NCI-H128 (cell line): ENCODE measurements around the gene EIF3A.

Experiments used
- DNase-seq: peaks from one replicate; lab custom pipeline; 2025; ENCODE audit not compliant: unreplicated experiment; lab: John Stamatoyannopoulos, UW

Gene EIF3A

GRCh38 chr10:119006451-119007210 lies 74.0 kb downstream of the EIF3A start:
- no peak for DNase-seq

GRCh38 chr10:119005362-119006043 lies 75.1 kb downstream of the EIF3A start:
- no peak for DNase-seq

GRCh38 chr10:119003572-119004289 lies 76.9 kb downstream of the EIF3A start:
- DNase-seq = no peak

GRCh38 chr10:119001717-119002500 lies 78.7 kb downstream of the EIF3A start:
- DNase-seq = no peak

- DNase-seq = no peak
These were observed 82.4 kb downstream of the EIF3A start for GRCh38 chr10:118998183-118998582.

- DNase-seq = no peak
These were observed 83.2 kb downstream of the EIF3A start for GRCh38 chr10:118997379-118997778.

GRCh38 chr10:118995739-118996138 lies 84.9 kb downstream of the EIF3A start:
- no peak for DNase-seq

- DNase-seq = no peak
These were observed 86.3 kb downstream of the EIF3A start for GRCh38 chr10:118994321-118994720.

- no peak for DNase-seq
These were observed 87.4 kb downstream of the EIF3A start for GRCh38 chr10:118993214-118993613.

- DNase-seq = no peak
These were observed 88.1 kb downstream of the EIF3A start for GRCh38 chr10:118992496-118992895.

- DNase-seq = no peak
These were observed 90.3 kb downstream of the EIF3A start for GRCh38 chr10:118990326-118990725.

- DNase-seq = no peak
These were observed 93.5 kb downstream of the EIF3A start for GRCh38 chr10:118986815-118987790.

GRCh38 chr10:118985576-118985975 lies 95.0 kb downstream of the EIF3A start:
- DNase-seq = no peak
